Measurements from ENCODE around the gene ZXDA. TPM values are rescaled to one million over a fixed set of nuclear protein-coding genes. Genes with fewer than 3 reads are reported as not detected.
"Not testable (repeated sequence)": the region's sequence is repeated elsewhere in the genome, so short reads cannot be mapped to it uniquely, and the experiment has no call there.

ZXDA gene
- total and polyA plus RNA-seq, 9 of the 15 experiments (the other 6 are each of a cell fraction or from before 2014, with no cell fraction given): 0.01 to 0.51 (median 0.28) TPM; not detected in 1

DNA sequence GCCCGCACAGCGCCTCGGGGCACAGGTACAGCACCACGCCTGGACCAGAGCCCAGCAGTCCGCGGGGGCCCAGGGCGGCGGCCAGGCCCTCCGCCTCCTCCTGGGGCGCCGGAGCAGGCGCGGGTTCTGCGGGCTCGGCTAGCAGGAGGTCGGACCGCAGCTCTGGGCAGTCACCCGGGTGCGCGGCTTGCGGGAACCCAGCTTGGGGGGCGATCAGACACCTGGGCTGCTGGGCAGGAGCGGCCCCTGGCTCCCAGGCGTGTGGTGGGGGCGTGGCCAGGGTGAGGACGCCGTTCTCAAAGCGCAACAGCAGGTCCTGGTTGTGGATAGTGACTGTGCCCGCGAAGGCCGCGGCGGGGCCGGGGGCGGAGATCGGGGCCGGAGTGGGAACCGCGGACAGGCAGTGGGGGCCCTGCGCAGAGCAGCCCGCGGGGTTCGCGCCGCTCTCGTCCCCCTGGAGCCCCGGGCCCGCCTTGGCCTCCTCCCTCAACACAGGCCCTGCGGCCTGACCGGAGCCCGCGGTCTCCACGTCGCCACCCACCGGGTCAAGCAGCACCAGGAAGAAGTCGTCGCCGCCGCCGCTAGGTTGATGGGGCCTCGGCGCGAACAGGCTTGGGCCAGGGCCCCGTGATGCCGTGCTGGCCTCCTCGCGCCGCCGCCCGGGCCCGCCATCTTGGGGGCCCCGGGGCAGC, 517 bp downstream of the ZXDA start:
- H3K4me1 ChIP-seq (replicated peaks in 1 of 2; ENCODE audit: control insufficient read depth in 2 of 2, insufficient read depth in 2 of 2, low read length in 2 of 2); H4K20me1 ChIP-seq (replicated peaks; ENCODE audit: control insufficient read depth, insufficient read depth, low read length); POLR2A ChIA-PET; H3K9ac ChIP-seq (ENCODE audit: insufficient read depth in 1 of 2, low read depth in 2 of 2, low read length in 2 of 2); H3K27ac ChIP-seq (ENCODE audit: extremely low read depth, low read depth, low read length); H3K9me3 ChIP-seq (replicated peaks; ENCODE audit: control insufficient read depth, insufficient read depth, low read depth, low read length); H3K4me2 ChIP-seq (ENCODE audit: insufficient read depth, low read length); H2AFZ ChIP-seq (ENCODE audit: low read depth, low read length); H3K36me3 ChIP-seq (ENCODE audit: control insufficient read depth, insufficient read depth, low read length); DNase-seq (ENCODE audit: extremely low read depth in 1 of 4, low spot score in 3 of 4); CTCF ChIA-PET (ENCODE audit: low intra/inter-chr PET ratio); H3K79me2 ChIP-seq (ENCODE audit: control insufficient read depth, insufficient read depth, low read length); H3K27me3 ChIP-seq (ENCODE audit: control insufficient read depth in 2 of 2, insufficient read depth in 2 of 2, low read length in 2 of 2); H3K9me1 ChIP-seq (ENCODE audit: control insufficient read depth, insufficient read depth, low read length); FAIRE-seq; BruUV-seq (replicated peaks); in situ Hi-C loops (cut with MboI): not testable (repeated sequence)
- TF ChIP-seq RBFOX2 (IDR thresholded peaks at IDR 0.05; ENCODE audit: low read depth, low read length): peak; percentile 54
- peak; percentile 45; the same call in 1 of the 2 replicates for TF ChIP-seq POLR2G (IDR thresholded peaks at IDR 0.05; ENCODE audit: low read depth, low read length)
- TF ChIP-seq YY1 (IDR thresholded peaks at IDR 0.05; ENCODE audit: borderline replicate concordance in 1 of 3, control insufficient read depth in 1 of 3, extremely low read depth in 1 of 3, insufficient read depth in 3 of 3, insufficient read length in 1 of 3, insufficient replicate concordance in 2 of 3, low read depth in 1 of 3, low read length in 2 of 3): peak in 1 of 3 experiments; percentile 23
- 35% methylated on average over 8 of the region's 72 CpGs for WGBS (ENCODE audit: insufficient coverage, low coverage, missing lambda C conversion rate)
- peak overlapping the region; percentile 13; the same call in 1 of the 2 replicates for H3K4me3 ChIP-seq
- ATAC-seq: peak; percentile 88
- intact Hi-C loops (cut with micrococcal nuclease): loop anchor here (10.0 kb wide), 1 partner anchor 65 kb away; no protein-coding TSS in a partner anchor

DNA sequence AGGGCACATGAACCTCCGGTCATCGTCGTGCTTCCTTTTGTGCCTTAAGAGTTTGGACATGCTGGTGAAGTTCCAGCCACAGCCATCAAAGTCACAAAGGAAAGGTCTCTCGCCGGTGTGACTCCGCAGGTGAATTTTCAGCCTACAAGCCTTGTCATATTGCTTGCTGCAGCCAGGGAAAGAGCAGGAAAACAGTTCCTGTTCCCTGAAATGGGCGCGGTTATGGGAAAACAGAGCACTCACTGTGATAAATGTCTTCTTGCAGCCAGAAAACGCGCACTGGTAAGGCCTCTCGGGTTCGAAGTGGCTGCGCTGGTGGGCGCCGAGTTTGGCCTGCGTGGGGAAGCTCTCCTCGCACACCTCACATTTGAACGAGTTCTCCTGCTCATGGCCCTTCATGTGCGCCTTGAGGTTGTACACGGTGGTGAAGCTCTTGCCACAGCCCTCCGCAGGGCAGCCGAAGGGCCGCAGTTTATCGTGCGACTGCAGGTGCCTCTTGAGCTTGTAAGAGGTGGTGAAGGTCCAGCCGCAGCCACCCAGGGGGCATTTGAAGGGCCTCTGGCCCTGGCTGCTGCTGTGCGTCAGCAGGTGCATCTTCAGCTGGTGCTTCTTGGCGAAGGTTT, 1.2 kb downstream of the ZXDA start:
- DNase-seq (ENCODE audit: extremely low read depth in 1 of 4, low spot score in 3 of 4); H3K9me1 ChIP-seq (ENCODE audit: control insufficient read depth, insufficient read depth, low read length); H3K4me3 ChIP-seq; H3K9ac ChIP-seq (ENCODE audit: insufficient read depth in 1 of 2, low read depth in 2 of 2, low read length in 2 of 2); H4K20me1 ChIP-seq (replicated peaks; ENCODE audit: control insufficient read depth, insufficient read depth, low read length); CTCF ChIA-PET (ENCODE audit: low intra/inter-chr PET ratio); FAIRE-seq; H3K9me3 ChIP-seq (replicated peaks; ENCODE audit: control insufficient read depth, insufficient read depth, low read depth, low read length); H3K27ac ChIP-seq (ENCODE audit: extremely low read depth, low read depth, low read length); ATAC-seq; POLR2A ChIA-PET; H3K79me2 ChIP-seq (ENCODE audit: control insufficient read depth, insufficient read depth, low read length); H3K36me3 ChIP-seq (ENCODE audit: control insufficient read depth, insufficient read depth, low read length); H3K4me2 ChIP-seq (ENCODE audit: insufficient read depth, low read length); in situ Hi-C loops (cut with MboI); H3K4me1 ChIP-seq (replicated peaks in 1 of 2; ENCODE audit: control insufficient read depth in 2 of 2, insufficient read depth in 2 of 2, low read length in 2 of 2); H3K27me3 ChIP-seq (ENCODE audit: control insufficient read depth in 2 of 2, insufficient read depth in 2 of 2, low read length in 2 of 2); BruUV-seq (replicated peaks); H2AFZ ChIP-seq (ENCODE audit: low read depth, low read length): not testable (repeated sequence)
- WGBS (ENCODE audit: insufficient coverage, low coverage, missing lambda C conversion rate): 5% methylated on average over 14 of the region's 28 CpGs
- intact Hi-C loops (cut with micrococcal nuclease): loop anchor here (10.0 kb wide), 1 partner anchor 64 kb away; no protein-coding TSS in a partner anchor

Measured in K562 (cell line).